IgD-negative memory B cell (primary cell): ENCODE measurements around the gene NDST3. TPM values are rescaled to one million over a fixed set of nuclear protein-coding genes. Genes with fewer than 3 reads are reported as not detected.

Experiments used
- H3K27ac Mint-ChIP-seq, 3 donors: one replicate each; pipeline ENCODE4 v1.8.0; 2020 to 2022; ENCODE audit warnings: mild to moderate bottlenecking in 3 of 3, mixed read lengths in 3 of 3, moderate library complexity in 1 of 3
- H3K27me3 Mint-ChIP-seq: one replicate; pipeline ENCODE4 v1.8.0; 2021; ENCODE audit warnings: mixed read lengths
- H3K36me3 Mint-ChIP-seq: one replicate; pipeline ENCODE4 v1.8.0; 2020; ENCODE audit warnings: mild to moderate bottlenecking, mixed read lengths
- H3K4me1 Mint-ChIP-seq, 3 donors: one replicate each; pipeline ENCODE4 v1.8.0; 2020 to 2022; ENCODE audit warnings: mixed read lengths in 3 of 3, mild to moderate bottlenecking in 1 of 3
- H3K4me3 Mint-ChIP-seq, 4 donors: one replicate each; pipeline ENCODE4 v1.8.0; 2020 to 2022; ENCODE audit warnings: mild to moderate bottlenecking in 4 of 4, mixed read lengths in 4 of 4, moderate library complexity in 3 of 4
- H3K9me3 Mint-ChIP-seq, 3 donors: one replicate each; pipeline ENCODE4 v1.8.0; 2020 to 2021; ENCODE audit warnings: mixed read lengths in 3 of 3, mild to moderate bottlenecking in 1 of 3
- polyA plus RNA-seq: library from polyadenylated mRNA; unstranded; fragments of 300-500 nt; fragmentation: Illumina TruSeq; gene quantifications from one replicate; pipeline ENCODE4 v1.2.3, GENCODE V29; 2021

Gene NDST3
- polyA plus RNA-seq, 1 donor from 2014 or later = not detected

DNA sequence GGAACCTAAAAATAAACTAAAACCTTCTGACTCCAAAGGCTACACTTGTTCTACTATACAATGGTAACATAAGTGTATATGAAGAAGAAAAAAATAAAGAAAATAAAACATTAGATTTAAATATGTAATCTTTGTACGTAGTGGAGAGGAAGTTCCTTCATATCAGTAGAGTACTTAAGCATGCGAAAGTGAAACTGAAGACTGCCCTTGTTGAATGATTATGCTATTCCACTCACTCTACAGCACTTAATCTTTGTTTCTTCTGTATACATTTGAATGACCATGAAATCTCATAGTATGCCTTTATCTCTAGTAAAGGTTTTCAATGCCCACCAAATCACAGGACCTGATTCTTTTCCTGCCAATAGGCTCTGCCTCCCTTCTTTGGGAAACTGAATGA lies 78.9 kb downstream of the NDST3 start:
- Mint-ChIP-seq H3K9me3 (peaks cover 0 to 4% (median 2%) of the 10 kb centered on the region in 3 donors), H3K36me3 (no peaks in the 10 kb centered on the region), H3K27me3 (no peaks in the 10 kb centered on the region), H3K4me1 (peaks cover 0 to 8% (median 2%) of the 10 kb centered on the region in 3 donors), H3K4me3 (peak overlapping the region in 2 of 4 donors; percentile 9 to 15), H3K27ac (no peak overlapping the region)

DNA sequence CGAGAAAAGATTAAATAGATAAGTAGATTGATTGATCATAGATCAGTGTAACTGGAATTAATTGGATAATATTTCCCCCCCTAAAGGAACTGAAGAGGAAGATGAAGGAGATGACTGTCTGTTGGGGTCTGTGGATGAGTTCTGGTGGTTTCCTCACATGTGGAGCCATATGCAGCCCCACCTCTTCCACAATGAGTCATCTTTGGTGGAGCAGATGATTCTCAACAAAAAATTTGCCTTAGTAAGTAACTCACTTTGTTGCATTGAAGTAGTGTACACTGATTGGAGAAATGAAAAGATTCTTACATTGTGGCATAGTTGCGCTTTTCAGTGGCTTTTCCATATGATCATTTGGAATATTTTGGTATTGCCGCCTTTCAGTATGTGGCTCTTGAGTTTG lies 80.4 kb downstream of the NDST3 start:
- Mint-ChIP-seq H3K36me3 (no peaks in the 10 kb centered on the region), H3K9me3 (peaks cover 0 to 5% (median 2%) of the 10 kb centered on the region in 3 donors), H3K27me3 (no peaks in the 10 kb centered on the region), H3K4me3 (no peak overlapping the region), H3K4me1 (peaks cover 0 to 8% (median 2%) of the 10 kb centered on the region in 3 donors), H3K27ac (no peak overlapping the region)

DNA sequence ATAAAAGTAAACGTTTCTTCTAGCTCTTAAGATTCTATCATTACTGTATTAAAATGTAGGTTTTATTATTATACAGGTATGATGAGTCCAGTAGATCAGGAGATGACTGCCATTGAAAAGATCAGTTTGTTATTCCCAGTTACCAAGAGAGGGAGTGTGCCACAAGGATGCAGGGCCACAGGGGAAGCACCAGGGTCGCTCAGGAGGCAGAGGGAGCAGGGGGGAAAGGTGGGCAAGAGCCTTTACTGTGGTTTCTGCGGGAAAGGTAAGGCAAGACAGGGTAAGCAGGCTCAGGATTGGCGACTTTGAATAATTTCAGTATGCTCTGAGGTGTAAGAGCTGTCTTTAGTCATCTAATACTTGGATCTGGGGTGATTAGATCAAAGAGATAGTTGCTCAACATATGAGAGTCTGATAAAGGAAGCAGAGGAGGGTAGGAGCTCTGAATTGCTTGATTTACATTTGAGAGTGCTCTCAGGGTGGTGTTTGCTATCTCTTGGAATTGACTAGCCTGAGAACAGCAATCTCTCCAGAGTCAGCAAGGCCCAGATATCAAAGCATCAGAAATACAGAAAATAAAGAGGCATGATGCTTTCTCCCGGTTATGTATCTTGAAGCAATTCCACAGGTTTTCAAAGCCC lies 86.0 kb downstream of the NDST3 start:
- Mint-ChIP-seq H3K27me3 (no peaks in the 10 kb centered on the region), H3K4me1 (peaks cover 0 to 1% (median 0%) of the 10 kb centered on the region in 3 donors), H3K27ac (no peak overlapping the region), H3K36me3 (no peaks in the 10 kb centered on the region), H3K9me3 (peaks cover 0 to 2% (median 2%) of the 10 kb centered on the region in 3 donors), H3K4me3 (no peak overlapping the region)

DNA sequence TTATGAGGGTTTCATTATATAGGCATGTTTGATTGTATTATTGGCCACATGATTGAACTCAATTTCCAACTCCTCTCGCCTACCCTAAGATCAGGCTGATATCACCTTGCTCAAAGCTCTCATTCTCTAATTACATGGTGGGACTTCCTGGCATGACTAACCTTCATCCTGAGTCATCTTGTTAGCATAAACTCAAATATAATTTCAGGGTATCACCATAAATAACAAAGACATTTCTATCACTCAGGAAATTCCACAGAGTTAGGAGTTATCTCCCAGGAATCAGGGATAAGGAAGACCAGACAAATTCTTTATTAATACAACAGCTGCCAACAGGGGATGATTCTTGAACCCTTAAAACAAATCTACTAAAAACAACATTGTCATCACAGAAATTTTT lies 90.7 kb downstream of the NDST3 start:
- H3K36me3 Mint-ChIP-seq = no peaks in the 10 kb centered on the region
- no peak overlapping the region for H3K27ac Mint-ChIP-seq
- H3K27me3 Mint-ChIP-seq = no peaks in the 10 kb centered on the region
- H3K4me1 Mint-ChIP-seq = no peaks in the 10 kb centered on the region
- no peak overlapping the region for H3K4me3 Mint-ChIP-seq
- H3K9me3 Mint-ChIP-seq = peaks cover 2 to 4% (median 2%) of the 10 kb centered on the region in 3 donors

DNA sequence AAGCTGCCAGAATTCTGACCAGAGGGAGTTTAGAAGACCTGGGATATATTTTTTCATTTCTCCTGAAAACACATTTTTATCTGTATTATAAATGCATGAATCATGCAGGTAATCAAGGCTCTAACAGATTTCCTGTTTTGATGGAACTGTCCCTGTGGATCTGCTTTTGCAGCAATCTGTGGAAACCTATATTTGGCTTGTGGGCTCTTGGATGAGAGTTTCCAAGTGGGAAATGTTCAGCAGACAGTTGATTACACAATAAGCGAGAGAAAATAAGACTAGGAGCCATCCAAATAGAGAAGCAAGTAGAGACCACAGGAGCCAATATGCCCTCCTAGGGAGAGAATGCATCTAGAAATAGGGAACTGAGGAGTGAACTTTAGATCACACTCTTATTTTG lies 105.0 kb downstream of the NDST3 start:
- no peaks in the 10 kb centered on the region for H3K27me3 Mint-ChIP-seq

DNA sequence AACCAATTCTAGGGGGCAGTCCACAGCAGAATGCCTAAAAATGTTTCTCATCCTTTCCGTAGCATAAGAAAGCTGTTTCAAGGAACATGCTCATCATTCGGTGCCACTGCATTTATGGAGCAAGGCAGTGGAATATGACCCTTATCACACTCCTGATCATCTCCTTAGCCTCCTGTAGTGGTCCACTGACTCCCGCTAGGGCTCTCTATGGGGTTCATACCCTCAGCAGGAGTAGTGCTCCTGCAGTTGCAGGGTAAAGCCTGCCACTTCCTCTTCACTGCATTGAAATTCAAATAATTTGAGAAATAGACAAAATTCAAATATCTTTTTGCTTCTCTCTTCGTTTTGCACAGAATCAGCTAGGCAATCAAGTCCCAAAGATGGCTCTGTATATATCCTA lies 107.0 kb downstream of the NDST3 start:
- H3K9me3 Mint-ChIP-seq = peaks cover 0 to 5% (median 4%) of the 10 kb centered on the region in 3 donors
- H3K27me3 Mint-ChIP-seq = no peaks in the 10 kb centered on the region
- H3K27ac Mint-ChIP-seq = no peak overlapping the region
- H3K36me3 Mint-ChIP-seq = no peaks in the 10 kb centered on the region
- no peaks in the 10 kb centered on the region for H3K4me1 Mint-ChIP-seq
- H3K4me3 Mint-ChIP-seq = no peak overlapping the region

More for the DNA sequence above, 105.0 kb downstream of the NDST3 start:
- Mint-ChIP-seq H3K4me3 (no peak overlapping the region), H3K4me1 (no peaks in the 10 kb centered on the region), H3K9me3 (peaks cover 0 to 5% (median 2%) of the 10 kb centered on the region in 3 donors), H3K36me3 (no peaks in the 10 kb centered on the region), H3K27ac (no peak overlapping the region)

DNA sequence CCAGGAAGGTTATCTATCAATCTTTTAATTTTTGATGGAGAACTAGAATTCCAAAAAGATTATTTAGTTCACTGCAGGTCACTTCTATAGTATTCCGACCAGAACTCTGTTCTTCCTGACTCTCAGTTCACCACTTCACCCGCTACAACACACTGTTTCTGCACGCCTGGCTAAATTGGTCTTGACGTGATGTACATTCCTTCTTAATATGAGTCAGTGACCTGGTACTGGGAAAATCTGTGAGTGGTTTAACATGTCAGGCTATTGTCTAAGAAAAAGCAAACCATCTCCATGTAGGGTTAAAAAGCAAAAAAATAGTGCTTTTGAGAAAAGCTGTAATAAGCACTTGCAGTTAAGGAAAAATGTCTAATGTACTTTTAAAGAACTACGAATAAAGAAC lies 120.4 kb downstream of the NDST3 start:
- H3K36me3 Mint-ChIP-seq = no peaks in the 10 kb centered on the region
- no peak overlapping the region for H3K4me3 Mint-ChIP-seq
- H3K27me3 Mint-ChIP-seq = no peaks in the 10 kb centered on the region
- H3K4me1 Mint-ChIP-seq = no peaks in the 10 kb centered on the region
- H3K9me3 Mint-ChIP-seq = peaks cover 1 to 8% (median 2%) of the 10 kb centered on the region in 3 donors
- no peak overlapping the region for H3K27ac Mint-ChIP-seq

DNA sequence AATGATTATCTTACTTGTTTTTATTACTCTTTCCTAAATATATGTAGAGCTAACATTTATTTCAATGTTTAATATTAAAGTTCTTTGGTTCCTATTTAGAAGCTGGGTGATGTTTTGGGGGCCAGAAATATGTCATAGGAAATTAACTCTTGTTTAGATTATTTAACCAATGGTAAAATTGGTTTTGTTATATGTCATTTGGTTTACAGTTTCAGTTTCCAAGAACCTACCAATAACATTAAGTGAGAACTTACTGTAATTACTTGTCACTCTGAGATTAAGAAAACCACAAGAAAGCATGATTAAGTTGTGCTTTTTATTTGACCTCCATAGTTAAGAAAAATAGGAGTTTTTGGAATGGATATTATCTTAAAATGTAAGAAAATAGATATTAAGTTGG lies 121.2 kb downstream of the NDST3 start:
- H3K27me3 Mint-ChIP-seq = no peaks in the 10 kb centered on the region
- no peaks in the 10 kb centered on the region for H3K4me1 Mint-ChIP-seq
- no peak overlapping the region for H3K27ac Mint-ChIP-seq
- H3K9me3 Mint-ChIP-seq = peaks cover 1 to 8% (median 2%) of the 10 kb centered on the region in 3 donors
- H3K36me3 Mint-ChIP-seq = no peaks in the 10 kb centered on the region
- no peak overlapping the region for H3K4me3 Mint-ChIP-seq

DNA sequence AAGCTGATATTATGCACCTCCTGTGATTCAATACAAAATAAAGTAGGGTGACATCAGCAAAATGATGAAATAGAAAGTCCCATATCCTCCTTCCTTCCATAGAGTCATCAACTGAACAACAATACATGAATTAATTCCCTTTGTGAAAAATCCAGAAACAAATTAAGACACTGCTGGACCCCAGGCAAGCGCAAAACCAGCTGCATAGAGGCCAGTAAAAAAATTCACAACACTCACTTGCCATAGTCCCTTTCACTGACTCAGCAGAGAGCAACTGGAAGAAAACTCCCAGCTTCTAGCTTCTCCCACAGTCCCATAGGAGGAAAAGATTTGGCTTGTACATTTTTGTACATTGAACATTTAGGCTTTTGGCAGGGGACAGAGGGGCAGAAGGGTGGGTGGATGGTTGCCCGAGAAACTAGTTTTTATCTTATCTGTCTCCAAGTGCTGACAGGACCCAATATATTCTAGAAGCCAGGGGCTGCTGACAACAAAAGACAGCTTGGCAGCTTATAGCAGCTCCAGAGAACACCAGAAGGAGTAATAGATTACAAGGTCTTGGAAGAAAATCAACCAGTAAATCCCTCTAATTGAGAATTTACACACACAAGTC lies 124.6 kb downstream of the NDST3 start:
- H3K36me3 Mint-ChIP-seq = no peaks in the 10 kb centered on the region
- H3K4me3 Mint-ChIP-seq = no peak overlapping the region
- H3K27ac Mint-ChIP-seq = no peak overlapping the region
- H3K27me3 Mint-ChIP-seq = no peaks in the 10 kb centered on the region
- H3K9me3 Mint-ChIP-seq = peaks cover 2 to 4% (median 3%) of the 10 kb centered on the region in 3 donors
- no peaks in the 10 kb centered on the region for H3K4me1 Mint-ChIP-seq

DNA sequence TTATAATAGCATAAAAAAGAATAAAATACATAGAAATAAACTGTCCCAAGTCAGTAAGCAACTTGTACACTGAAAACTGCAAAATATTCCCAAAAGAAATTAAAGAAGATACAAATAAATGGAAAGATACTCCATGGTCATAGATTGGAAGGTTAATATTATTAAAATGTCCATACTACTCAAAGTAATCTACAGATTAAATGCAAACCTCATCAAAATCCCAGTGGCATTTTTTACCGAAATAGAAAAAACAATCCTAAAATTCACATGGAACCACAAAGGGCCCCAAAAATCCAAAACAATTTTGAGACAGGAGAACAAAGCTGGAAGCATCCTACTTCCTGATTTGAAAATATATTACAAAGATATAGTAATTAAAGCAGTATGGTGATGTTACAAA lies 133.0 kb downstream of the NDST3 start:
- Mint-ChIP-seq H3K4me3 (no peak overlapping the region), H3K27ac (no peak overlapping the region), H3K4me1 (no peaks in the 10 kb centered on the region), H3K36me3 (no peaks in the 10 kb centered on the region), H3K9me3 (peaks cover 0 to 8% (median 2%) of the 10 kb centered on the region in 3 donors), H3K27me3 (no peaks in the 10 kb centered on the region)

DNA sequence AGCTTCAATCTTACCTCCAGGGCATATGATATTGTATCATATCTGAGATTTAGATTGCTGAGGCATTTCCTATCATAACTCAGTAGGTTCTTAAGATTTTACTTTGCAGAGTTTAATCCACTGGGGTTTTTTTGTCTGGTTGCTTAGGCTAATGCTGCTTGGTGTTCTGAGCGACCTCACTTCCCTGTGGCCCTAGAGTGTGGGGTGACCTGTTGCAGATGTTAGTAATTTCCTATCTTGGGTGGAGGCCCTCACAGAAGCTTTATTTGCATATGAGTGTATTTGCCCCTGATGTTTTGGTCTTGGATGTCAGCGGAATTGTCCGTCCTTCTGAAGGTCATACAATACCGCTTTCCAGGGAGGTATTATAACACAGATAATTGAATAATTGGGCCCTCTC lies 137.1 kb downstream of the NDST3 start:
- H3K9me3 Mint-ChIP-seq = peaks cover 0 to 3% (median under 1%) of the 10 kb centered on the region in 3 donors
- H3K4me3 Mint-ChIP-seq = no peak overlapping the region
- no peak overlapping the region for H3K27ac Mint-ChIP-seq
- no peaks in the 10 kb centered on the region for H3K4me1 Mint-ChIP-seq
- H3K27me3 Mint-ChIP-seq = no peaks in the 10 kb centered on the region
- no peaks in the 10 kb centered on the region for H3K36me3 Mint-ChIP-seq

DNA sequence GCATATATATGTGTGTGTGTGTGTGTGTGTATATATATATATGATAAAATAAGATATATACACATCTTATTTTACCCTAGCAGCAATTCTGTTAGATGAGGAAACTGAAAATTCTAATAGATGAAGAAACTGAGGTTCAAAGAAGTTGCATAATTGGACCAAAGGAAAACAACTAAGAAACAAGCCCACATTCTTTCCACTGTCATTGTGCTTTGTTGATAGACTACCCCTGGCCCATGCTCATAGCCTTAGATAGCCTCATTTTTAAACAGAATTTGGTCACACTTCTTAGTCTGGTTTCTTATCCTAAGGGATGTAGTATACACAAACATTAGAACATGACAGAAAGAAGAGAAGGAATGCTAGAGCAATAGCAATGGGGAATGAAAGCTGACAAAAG lies 138.8 kb downstream of the NDST3 start:
- Mint-ChIP-seq H3K27me3 (no peaks in the 10 kb centered on the region), H3K36me3 (no peaks in the 10 kb centered on the region), H3K9me3 (peaks cover 0 to 3% (median under 1%) of the 10 kb centered on the region in 3 donors), H3K4me1 (no peaks in the 10 kb centered on the region), H3K27ac (no peak overlapping the region), H3K4me3 (no peak overlapping the region)

DNA sequence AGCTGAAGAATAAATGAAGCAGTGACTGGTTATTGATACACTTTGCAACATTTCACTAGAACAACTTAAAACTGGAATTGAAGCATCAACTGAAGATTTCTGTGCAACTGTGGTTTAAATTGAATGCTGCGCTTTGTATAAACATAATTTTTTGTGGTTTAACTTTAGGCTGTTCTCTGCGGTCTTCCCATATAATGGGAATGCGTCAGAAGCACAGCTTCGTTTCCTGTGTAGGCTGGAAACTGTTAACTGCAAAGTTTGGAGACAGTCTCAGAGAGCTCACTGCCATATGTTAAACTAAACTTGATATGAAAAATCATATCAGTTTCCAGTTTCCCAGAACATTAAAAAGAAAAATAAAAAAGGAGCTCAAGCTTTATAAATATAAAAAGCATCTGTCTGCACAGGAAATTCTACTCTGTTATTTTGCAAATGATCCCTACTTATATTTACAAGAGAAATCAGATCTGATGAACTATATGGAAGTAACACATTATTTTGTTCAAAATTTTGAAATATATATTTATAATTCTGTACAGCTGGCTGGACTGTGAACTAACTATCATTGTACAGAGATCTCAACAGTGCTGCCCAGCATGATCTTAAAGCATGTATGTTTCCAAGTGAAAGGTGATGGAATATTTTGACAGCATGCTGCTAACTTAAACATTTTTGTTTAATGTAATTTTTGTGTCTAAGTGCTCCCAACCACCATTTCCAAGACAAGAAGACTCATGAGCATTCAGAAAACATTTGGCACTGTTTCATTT lies 139.9 kb downstream of the NDST3 start:
- Mint-ChIP-seq H3K4me1 (no peaks in the 10 kb centered on the region), H3K36me3 (no peaks in the 10 kb centered on the region), H3K27ac (no peak overlapping the region), H3K9me3 (peaks cover 0 to 2% (median 0%) of the 10 kb centered on the region in 3 donors), H3K27me3 (no peaks in the 10 kb centered on the region), H3K4me3 (no peak overlapping the region)

DNA sequence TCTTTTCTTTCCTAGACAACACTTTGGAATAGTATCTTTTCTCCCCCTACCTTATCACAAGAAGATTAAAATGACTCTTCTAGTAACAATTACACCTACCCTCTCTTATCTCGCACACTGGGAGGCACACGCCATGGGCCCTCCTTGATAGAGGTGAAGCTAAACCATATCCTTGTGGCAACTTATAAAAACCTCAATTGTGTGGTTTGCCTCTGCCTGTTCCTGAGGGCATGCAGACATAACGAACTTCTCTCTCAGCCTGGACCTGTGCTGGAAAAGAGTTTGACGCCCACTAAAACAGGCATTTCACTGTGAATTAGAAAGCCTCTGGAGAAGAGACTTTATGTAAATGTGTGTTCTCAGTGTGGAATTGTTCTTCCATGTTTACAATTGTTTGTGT lies 141.2 kb downstream of the NDST3 start:
- Mint-ChIP-seq H3K27me3 (no peaks in the 10 kb centered on the region), H3K9me3 (peaks cover 0 to 2% (median 0%) of the 10 kb centered on the region in 3 donors), H3K27ac (no peak overlapping the region), H3K4me1 (no peaks in the 10 kb centered on the region), H3K4me3 (no peak overlapping the region), H3K36me3 (no peaks in the 10 kb centered on the region)

DNA sequence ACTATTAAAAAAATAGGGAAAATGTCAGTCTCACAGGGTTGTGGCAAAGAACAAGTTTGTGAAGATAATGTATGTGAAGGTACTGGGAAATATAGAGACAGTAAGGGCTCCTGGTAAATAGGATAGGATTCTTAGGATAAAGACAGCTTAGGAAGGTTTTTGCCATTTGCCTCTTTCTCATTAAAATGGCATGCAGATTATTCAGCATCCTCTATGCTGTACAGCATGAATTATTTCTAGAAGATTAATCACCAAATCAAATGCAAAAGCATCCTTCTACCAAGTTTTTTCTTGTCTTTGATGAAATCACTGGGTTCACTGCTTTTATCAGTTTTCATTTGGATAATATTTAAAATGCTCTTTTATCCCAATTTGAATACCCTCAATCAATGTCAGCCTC lies 142.8 kb downstream of the NDST3 start:
- Mint-ChIP-seq H3K27ac (no peak overlapping the region), H3K36me3 (no peaks in the 10 kb centered on the region), H3K4me3 (no peak overlapping the region), H3K27me3 (no peaks in the 10 kb centered on the region), H3K4me1 (peaks cover 0 to 2% (median 0%) of the 10 kb centered on the region in 3 donors), H3K9me3 (peaks cover 0 to 2% (median 2%) of the 10 kb centered on the region in 3 donors)
